Activated T-helper 9 cell treated with anti-CD3 and anti-CD28 coated beads, Interleukin-2, amount 50 U/mL, for 16 hours (primary cell): ENCODE data around the gene MED9.

Experiments
- DNase-seq: peaks from one replicate; pipeline ENCODE4 v3.0.0-alpha.2; 2020; ENCODE audit warnings: low read depth

Gene MED9

DNA sequence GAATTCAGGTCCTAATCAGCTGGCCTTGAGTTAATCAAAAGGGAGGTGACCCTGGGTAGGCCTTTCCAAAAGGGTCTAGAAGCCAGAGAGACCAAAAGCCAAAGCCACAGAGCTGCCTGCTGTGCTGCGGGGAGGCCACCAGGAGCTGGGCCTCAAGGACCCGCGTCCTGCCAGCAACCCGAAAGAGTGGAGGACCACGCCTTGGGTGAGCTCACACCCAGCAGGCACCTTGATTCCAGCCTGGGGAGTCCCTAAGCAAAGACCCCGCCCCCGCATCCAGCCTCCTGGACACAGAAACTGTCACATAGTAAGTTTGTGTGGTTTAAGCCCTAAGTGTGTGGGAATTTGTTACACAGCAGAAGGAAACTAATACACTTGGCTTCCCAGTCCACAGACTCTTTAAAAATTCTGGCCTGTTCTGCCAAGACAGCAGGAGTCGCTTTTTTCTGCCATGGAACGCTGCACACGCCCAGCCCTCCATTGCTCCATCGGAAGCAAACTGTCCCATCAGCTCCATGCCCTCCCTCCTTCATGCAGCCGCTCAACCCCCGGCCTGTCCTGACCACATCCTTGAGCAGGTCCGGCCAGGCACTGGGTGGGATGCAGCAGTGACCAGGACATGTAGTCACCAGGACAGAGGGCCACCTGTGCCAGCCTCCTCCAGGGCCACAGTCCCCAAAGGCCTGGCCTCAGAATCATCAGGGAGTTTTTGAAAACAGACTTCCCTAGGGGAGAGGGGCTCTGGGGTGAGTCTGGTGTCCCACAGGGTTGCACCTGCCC lies 40.3 kb downstream of the MED9 start:
- DNase-seq: no peak

DNA sequence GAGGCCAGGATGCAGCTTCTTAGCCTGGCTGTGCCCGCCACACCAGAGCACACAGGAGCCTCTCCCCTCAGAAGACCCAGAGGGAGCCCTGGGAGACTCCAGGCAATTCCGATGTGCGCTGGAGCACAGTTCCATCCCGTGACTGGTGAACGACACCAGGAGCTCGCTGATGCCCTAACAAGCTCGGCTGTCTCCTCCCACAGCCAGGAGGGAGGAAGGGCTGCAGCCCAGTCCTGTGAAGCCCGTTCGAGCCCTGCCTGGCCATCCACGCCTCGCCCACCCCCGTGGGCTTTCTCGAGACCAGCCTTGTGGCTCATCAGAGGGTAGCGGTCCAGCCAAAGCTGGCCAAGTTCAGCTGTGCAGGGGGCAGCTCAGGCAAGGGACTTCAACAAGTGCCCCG lies 41.2 kb downstream of the MED9 start:
- DNase-seq: no peak

DNA sequence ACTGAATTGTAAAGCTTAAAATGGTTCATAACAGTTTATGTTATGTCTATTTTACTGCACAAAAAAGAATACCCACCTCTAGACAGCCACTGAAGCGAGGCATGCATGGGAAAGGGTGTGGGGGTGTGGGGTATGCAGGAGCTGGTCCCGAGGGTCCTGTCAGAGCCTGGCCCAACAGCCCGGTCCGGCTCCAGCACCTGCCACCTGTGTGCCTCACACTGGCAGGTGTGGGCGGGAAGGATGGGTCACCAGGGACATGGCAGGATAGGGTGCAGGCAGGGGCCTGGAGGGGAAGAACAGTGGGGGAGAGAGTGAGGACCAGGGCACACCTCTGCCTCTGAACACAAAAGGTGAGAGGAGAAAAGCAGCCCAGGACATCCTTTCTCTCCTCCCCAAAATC lies 42.2 kb downstream of the MED9 start:
- no peak for DNase-seq

DNA sequence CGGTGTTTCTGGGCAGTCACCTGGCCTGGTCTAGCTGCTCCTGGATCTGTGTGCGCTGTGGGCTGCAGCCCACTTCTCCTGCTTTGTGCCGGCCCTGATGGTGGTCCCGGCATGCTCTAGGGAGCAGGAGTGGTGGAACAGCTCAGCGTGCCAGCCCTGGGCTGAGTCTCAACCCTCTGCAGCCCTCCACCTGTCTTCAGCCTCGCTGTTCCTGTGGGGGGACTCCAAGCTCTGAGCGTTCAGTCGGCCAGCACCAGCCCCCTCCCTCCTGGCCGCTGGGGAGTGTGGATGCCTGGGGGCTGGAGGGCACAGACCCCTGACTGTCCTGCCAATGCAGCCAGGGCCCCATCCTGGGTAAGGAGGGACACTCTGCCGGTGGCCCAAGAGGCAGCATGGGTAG lies 43.1 kb downstream of the MED9 start:
- no peak for DNase-seq

DNA sequence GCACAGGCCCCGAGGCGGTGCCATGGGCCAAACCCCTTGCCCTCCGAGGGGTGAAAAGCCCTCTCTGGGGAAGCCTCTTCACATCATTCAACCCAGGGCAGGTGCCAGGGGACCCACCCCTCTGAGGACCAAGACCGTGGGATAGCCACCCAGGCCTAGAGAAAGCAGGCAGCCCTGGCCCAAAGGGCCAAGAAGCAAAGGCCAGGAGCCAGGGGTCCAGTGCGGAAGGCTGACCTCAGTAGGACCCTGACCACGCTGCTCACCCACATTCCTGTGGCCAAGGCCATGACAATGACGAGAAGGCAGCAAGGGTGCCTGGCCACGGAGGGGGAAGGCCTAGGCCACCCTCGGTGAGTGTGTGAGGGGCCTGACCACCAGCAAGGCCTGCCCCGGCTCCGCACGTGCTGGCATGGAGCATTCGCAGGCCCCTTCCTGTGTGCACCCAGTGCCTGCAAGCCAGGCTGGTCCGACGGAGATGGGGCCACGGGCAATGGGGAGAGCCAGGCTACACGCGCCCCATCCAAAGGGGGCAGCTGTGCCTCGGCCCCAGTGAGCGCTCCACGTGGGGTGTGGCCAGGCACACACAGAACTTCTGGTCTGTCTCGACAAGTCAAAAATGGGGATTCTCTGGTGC lies 43.9 kb downstream of the MED9 start:
- DNase-seq: no peak

DNA sequence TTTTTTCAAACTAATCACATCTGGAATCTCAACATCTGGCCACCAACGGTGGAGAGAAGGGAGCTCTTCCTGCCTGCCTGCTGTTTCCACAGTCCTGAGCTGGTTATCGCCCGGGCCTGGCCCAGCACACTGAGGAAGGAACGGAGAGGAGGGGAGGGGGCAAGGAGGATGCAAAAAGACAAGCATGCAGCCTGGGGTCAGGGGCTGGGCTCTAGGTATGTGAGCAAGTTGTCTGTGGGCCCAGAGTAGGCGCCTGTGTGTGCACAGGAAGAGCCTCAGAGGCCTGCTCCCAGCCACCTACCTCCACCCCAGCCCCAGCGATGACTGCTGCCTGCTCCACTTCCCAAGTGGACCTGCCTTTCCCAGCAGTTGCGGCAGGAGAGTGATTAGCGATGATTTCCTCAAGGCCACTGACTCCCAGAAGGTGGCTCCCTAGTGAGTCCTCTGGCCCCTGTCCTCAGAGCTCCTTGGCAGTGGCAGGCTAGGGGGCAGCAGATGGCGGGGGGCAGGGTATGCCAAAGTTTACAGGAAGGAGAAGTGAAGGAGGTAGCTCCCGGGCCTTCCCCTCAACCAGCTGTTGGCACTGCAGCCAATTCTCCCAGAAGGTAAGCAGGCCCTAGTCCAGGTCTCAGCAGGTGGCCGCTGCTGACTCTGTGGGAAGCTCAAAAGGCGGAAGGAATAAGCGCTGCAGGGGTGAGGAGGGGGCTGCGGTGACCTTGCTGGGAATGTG lies 46.4 kb downstream of the MED9 start:
- no peak for DNase-seq

DNA sequence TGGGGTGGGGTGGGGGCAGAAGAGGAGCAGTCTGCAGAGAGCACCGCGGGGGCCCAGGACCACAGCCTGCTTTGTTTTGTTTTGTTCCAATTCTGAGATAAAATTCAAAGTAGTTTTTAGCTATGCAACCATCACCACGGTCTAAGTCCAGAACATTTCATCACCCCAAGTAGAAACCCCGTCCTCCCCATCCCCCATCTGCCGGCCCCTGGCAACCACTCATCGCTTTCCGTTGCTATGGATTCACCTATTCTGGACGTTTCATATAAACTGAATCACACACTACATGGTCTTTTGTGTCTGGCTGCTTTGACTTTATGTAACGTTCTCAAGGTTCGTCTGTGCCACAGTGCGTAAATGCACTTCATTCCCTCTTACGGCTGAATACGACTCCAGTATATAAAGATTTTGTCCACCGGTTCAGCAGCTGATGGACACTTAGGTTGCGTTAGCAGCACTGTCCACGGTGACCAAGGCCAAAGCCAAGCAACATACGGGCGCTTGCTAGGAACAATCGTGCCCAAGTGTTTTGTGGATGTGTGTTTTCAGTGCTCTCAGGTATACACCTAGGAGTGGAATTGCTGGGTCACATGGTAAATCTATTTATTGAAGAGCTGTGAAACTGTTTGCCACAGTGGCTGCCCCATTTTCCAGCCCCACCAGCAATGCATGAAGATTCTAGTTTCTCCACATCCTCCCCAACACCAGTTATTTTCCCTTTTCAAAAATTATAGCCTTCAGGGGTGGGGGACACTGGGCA lies 47.1 kb downstream of the MED9 start:
- no peak for DNase-seq

DNA sequence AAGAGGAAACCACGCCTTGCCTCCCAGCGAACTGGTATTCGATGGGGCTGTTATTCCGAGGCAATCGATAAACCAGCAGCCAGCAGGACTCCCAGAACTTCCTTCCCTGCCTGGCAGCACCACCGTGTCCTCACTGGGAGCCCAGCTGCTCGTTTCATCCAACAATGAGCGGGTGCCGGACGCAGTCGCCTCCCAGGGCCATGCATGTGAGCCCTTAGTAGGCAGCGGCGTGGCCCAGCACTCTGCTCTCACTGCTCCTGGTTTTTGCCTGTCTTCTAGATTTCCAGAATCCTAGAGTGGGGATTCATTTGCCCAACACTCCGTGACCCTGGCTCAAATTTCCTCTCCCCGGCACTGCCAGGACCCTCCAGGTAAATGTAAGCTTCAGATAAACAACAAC lies 48.5 kb downstream of the MED9 start:
- no peak for DNase-seq

DNA sequence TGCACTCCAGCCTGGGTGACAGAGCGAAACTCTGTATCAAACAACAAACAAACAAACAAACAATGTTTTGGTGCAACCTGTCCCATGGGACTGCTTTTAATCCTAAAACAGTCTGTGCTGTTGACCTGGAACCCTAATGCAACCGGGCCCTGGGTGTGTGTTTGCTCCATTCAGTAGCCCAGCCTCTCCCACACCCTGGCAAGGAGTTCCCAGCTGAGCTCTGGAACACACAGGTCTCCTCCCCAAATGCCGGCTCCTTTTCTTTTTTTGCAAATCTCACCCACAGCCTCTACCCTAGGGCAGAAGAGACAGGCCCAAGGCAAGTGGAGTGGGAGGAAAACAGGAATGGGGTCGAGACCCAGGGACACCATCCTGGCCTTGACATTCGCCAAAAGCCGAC lies 49.2 kb downstream of the MED9 start:
- DNase-seq: no peak

DNA sequence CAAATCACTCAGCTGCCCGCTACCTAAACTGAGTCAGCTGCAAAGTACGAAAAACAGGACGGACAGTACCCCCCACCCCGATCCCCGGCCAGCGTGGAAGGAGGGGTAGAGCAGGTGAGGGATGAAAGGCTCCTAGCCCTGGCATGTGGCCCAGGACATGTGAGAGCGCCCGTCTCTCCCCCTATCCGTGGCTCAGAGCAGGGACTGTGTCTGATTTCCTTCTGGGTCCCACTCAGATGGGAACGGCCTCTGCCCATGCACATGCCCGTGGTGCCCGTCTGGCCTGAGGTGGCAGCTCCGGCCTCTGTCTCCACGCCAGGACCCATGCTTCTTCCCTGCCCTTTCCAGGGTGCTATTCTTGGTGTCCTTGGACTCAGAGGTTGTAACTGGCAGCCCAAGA lies 49.6 kb downstream of the MED9 start:
- no peak for DNase-seq

DNA sequence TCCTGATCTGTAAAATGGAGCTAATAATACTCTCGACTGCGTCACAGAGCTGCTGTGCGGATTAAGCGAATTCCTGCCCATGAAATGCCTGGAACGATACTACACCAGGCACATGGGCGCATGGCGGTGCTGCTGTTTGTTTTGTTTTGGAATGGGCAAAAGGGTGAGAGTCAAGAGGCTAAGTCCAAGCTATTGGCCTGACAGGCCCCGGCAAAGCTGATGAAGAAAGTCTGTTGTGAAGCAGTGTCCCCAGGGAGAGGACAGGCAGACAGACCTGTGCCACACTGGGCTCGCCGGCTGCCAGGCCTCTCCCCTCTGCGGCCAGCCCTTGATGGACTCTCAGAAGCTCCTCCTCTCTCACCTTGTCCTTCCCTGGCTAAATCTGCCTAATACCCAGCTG lies 50.7 kb downstream of the MED9 start:
- no peak for DNase-seq

DNA sequence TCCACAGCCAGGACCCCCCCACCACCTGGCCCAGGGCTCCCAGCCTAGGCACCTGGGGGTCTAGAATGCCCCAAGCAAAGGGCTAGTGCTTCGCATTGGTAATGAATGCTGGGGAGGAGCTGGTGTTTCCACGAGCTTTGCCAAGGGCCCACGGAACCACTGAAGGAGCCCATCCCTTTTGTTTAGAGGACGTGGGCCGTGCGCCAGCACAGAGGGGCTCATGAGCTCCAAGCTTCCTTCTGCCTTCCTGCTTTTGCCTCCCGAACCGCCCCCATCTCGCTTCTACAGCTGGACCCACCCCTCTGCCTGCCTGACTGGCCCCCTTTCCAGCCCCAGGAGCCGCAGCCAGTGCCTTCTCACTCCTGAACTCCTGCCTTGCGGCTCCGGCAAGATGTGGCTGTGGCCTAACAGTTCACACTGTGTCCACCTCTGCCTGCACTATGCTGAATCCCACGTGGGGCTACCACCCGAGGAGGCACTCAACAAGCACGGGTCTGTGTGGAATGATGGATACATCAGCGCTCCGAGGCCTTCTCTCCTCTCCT lies 51.2 kb downstream of the MED9 start:
- DNase-seq: no peak

DNA sequence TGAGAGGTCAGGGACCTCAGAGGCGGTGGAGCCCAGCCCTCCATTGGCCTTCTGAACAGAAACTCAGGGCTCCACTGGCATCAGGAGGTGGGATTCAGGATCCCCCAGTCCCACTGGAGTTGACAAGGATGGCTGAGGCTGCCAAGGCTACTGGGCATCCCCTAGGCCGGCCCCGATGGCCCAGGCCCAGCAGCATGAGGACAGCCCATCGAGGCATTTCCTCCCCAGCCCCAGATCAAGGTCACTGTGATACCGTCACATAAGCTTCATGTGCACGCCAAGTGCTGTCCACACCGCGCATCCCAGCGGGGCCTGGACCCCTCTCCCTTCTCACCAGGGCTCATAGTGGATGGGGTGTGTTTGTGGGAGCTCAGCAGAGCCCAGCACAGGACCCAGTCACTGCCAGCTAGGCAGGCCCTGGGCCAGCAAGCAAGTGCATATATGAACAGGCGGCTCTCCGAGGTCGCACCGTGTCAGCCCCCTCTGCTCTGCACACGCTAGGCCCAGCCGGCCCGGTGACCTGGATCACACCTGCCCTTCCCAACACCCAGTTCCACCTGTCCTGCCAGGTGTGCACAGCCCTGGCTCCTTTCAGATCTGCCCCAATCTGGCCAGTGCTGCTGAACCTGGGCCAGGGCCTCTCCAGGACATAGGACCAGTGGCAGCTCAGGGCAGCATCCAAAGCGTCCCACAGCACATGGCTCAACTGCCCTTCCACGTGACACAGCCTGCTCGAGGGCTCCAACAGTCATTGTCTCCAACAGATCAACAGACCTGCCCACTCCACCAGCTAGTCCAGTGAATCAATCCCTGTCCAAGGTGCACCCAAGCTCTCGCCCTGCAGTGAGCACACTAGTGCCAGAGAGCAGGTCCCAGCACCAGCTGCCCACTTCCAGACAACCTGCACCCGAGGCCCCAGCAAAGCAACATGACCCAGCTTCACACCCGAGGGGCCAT lies 52.2 kb downstream of the MED9 start:
- no peak for DNase-seq

DNA sequence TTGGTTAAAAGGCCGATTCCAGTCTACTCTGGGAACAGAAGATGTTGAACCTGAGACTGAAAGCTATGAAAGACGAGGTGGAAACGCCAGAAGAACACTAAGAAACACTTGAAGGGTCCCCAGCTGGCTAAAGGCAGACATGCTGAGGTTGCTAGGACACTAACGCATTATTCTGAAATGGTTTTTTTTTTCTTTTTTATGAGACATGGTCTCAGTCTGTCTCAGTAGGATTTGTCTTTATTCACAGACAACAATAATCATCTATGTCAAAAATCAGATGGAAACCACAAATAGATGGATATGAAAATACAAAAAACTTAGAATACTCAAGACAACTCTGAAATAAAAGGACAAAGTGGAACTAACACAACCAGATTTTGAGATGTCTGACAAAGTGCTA lies 54.4 kb downstream of the MED9 start:
- no peak for DNase-seq

DNA sequence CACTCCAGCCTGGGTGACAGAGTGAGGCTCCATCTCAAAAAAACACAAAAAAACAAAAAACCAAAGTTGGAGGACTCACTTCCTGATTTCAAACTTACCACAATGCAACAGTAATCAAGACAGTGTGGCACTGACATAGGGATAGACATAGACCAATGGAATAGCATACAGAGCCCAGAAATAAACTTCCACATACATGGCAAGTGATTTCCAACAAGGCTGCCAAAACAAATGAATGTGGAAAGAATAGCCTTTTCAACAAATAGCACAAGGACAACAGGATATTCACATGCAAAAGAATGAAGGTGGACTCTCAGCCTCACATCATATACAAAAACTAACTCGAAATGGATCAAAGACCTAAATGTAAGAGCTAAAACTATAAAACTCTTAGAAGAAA lies 56.2 kb downstream of the MED9 start:
- DNase-seq: no peak

DNA sequence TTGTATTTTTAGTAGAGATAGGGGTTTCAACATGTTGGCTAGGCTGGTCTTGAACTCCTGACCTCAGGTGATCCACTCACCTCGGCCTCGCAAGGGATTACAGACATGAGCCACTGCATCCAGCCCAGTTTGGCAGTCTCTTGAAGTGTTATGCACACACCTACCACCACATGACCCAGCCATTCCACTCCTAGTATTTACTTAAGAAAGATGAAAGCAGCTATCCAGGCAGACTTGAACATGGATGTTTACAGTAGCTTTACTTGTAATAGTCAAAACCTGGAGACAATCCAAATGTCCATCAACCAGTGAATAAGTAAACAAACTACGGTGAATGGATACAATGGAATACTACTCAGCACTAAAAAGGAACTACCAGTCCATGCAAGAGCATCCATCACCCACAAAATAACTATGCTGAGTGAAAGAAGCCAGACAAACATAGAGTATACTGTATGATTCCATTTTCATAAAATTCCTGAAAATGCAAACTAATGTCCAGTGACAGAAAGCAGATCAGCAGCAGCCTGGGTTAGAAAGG lies 57.2 kb downstream of the MED9 start:
- DNase-seq: no peak

DNA sequence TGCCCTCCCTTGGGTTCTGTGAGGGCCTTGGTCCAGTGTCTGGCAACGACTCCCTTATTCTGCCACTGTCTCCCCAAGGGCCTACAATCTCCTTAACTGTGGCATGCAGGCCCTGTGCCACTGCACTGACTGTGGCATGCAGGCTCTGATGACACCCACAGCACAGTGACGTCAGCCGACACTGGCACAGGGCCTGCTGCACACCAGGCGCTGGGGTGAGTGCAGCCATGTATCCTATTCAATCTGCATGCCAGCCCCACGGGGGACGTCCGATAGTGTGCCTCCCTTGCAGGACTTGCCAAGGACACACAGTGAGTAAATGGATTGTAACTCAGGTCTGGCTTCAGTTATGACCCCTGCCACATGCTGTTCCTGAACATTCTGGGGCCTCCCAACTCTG lies 59.2 kb downstream of the MED9 start:
- no peak for DNase-seq

DNA sequence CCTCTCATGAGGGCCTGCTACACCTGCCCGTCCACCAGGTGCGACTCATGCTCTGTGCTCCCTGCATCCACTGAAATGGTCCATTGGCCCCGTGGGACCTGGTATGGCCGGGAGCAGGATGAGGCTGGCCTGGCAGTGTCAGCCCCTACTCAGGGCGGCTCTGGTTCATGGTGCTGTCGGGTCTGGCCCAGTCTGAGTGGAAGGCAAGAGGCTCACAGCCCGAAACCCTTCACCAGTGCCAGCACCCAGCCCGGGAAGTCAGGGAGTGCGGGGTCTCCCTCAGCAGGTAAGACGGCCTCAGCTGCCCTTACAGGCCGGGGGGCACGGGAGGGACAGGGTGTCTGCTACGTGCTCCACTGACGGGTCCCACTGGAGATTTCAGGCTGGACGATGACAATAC lies 59.9 kb downstream of the MED9 start:
- no peak for DNase-seq

DNA sequence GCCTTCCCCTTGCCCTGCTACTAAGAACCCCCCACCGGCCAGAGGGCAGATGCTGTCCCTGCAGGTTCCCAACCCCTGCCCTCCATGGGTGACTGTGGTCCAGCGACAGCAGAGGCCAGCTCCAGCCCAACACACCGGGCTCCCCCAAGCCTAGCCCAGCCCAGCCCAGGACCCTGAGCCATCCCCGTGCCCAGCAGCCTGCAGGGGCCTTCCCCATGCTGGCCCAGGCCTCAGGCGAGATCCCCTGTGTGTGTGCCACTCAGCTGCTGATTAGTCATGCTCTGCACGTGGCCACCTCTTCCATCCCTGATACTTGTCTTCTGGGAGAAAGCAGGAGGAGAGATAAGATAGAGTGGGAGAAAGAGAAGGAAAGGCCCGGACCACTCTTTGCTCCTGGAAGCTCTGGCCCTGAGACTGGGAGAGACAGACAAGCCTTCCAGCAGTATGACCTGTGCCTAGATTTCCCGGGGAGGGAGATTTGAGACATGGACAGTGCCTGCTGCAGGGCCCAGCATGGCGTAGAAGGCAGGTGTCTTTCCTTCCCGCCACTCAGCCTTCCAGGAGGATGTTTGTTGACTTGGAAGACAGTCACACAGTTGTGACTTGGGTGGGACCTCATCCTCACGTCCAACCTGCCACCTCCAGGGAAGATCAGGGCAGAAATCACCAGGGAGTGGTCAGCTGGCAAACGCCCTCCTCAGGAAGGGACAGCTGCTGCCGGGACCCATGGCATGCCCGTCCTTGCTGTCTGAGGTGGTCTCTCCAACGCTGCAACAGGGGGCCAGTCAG lies 60.7 kb downstream of the MED9 start:
- no peak for DNase-seq
